AG04450 (cell line): ENCODE data around the gene NHERF2. TPM values are rescaled to one million over a fixed set of nuclear protein-coding genes. Genes with fewer than 3 reads are reported as not detected.

Source experiments
- CTCF ChIA-PET: fragments of 300-600, 350-600 bp; formaldehyde crosslinking; extraction: SDS; loops from one replicate; lab custom pipeline; 2022; ENCODE audit warnings: antibody characterized with exemption, inconsistent platforms; lab: Charles Lee
- POLR2A ChIA-PET: fragments of 350-600 bp; formaldehyde crosslinking; extraction: SDS; loops from one replicate; lab custom pipeline; 2021; ENCODE audit warnings: antibody characterized with exemption, inconsistent platforms; lab: Yijun Ruan, JAX
- DNase-seq: peaks from one replicate; pipeline ENCODE4 v3.0.0-alpha.2; 2011; ENCODE audit warnings: low read depth, low spot score
- H3K27ac ChIP-seq: one replicate; pipeline ENCODE4 v1.5.1; 2012; ENCODE audit warnings: low read depth, low read length, control low read depth
- H3K27me3 ChIP-seq: one replicate; pipeline ENCODE4 v1.6.0; 2012; ENCODE audit warnings: low read length; ENCODE audit not compliant: control insufficient read depth, insufficient read depth
- H3K4me3 ChIP-seq: 2 replicates; pipeline ENCODE4 v1.5.1; 2011; ENCODE audit warnings: mild to moderate bottlenecking, low read depth, low read length, control low read depth
- H3K9me3 ChIP-seq: 2 replicates; pipeline ENCODE4 v1.5.1; 2012; ENCODE audit warnings: low read length; ENCODE audit not compliant: control insufficient read depth, insufficient read depth
- polyA plus RNA-seq: library from polyadenylated mRNA; depleted of rRNA; stranded (reverse); fragments of >200 nt; gene quantifications from 2 replicates; pipeline ENCODE4 v1.2.3, GENCODE V29; 2011
- TF ChIP-seq, protein P1 (sequence below): IDR thresholded peaks from 2 replicates; pipeline ENCODE4 v1.5.1; 2011; ENCODE audit warnings: low read depth, low read length, control low read depth, inconsistent platforms

NHERF2 gene
- polyA plus RNA-seq, 1 experiment, result 16.7 TPM

DNA sequence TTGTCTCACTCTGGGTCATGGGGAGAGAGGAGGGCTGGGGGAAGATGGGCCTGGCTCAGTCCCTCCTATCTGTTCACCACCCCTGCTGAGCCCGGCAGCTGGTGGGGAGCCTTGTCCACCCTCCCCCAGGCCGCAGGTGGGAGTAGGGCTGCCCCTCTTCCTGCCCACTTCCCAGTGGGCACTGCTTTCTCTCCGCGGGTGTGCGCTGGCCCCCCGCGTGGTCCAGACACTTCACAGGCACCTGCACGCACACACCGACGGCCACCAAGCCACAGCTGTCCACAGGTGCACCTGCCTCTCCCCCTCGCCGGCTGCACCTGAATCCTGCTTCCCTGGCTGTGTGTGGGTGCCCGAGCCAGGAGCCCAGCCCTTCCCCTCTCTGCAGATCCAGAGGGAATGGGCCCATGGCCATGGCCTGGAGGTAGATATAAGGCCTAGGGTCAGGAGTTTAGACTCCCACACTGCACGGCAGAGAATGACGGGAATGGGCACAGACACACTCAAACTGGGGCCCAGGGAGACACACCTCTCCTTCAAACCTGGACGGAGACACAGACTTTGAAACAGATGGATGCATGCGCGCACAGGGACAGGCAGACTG lies 2.0 kb downstream of the NHERF2 start:
- no peaks in the 10 kb centered on the region for H3K27me3 ChIP-seq
- no peak overlapping the region for H3K4me3 ChIP-seq
- no peak overlapping the region for H3K27ac ChIP-seq
- ChIA-PET CTCF (interaction anchor here (1.8 kb wide), 1 partner anchor 112 kb away, joined by 8 read pairs; no protein-coding TSS in a partner anchor), POLR2A (interaction anchor here (1.7 kb wide), 1 partner anchor 126 kb away, joined by 11 read pairs; the partner anchor contains the start of gene TRAF7)
- no peak for DNase-seq
- TF ChIP-seq, protein P1, sequence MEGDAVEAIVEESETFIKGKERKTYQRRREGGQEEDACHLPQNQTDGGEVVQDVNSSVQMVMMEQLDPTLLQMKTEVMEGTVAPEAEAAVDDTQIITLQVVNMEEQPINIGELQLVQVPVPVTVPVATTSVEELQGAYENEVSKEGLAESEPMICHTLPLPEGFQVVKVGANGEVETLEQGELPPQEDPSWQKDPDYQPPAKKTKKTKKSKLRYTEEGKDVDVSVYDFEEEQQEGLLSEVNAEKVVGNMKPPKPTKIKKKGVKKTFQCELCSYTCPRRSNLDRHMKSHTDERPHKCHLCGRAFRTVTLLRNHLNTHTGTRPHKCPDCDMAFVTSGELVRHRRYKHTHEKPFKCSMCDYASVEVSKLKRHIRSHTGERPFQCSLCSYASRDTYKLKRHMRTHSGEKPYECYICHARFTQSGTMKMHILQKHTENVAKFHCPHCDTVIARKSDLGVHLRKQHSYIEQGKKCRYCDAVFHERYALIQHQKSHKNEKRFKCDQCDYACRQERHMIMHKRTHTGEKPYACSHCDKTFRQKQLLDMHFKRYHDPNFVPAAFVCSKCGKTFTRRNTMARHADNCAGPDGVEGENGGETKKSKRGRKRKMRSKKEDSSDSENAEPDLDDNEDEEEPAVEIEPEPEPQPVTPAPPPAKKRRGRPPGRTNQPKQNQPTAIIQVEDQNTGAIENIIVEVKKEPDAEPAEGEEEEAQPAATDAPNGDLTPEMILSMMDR, result no peak
- H3K9me3 ChIP-seq, result no peaks in the 10 kb centered on the region; the same call in 1 of the 2 replicates

DNA sequence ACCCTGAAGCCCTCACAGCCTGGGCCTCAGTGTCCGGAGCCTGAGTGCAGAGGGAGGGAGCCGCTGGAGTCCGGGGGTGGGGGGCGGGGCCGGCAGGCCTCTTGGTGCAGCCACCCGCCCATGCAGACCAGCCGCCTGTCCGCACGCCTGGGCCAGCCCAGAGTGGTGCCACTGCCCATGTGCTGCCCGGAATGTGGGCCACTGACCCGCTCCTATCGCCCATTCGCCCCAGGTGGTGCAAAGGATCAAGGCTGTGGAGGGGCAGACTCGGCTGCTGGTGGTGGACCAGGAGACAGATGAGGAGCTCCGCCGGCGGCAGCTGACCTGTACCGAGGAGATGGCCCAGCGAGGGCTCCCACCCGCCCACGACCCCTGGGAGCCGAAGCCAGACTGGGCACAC lies 2.6 kb downstream of the NHERF2 start:
- CTCF ChIA-PET, result no interaction called here
- DNase-seq, result no peak

DNA sequence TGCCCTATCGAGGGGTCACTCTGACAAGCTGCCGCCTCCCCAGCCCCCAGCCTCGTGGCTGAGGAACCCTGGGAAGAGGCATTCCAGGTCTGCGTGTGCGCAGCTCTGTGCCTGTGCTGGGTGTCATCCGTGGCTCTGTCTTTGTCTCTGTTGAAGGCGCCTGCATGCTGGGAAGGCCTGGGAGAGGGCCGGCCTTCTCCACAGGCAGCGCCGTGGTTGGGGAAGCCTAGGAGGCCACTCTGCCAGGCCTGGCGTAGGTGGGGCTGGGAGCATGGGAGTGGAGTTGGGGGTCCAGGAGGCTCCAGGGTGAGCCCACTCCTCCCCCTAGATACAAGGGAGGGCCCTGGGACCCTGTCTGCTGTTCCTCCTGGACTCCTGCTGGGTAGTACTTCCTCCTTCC lies 3.3 kb downstream of the NHERF2 start:
- no peak overlapping the region for H3K4me3 ChIP-seq
- ChIA-PET CTCF (no interaction called here), POLR2A (no interaction called here)
- TF ChIP-seq, protein P1, result no peak
- H3K9me3 ChIP-seq, result no peaks in the 10 kb centered on the region; the same call in 1 of the 2 replicates
- DNase-seq, result no peak
- no peak overlapping the region for H3K27ac ChIP-seq
- no peaks in the 10 kb centered on the region for H3K27me3 ChIP-seq

More for the DNA sequence above, 2.6 kb downstream of the NHERF2 start:
- POLR2A ChIA-PET, result no interaction called here
- H3K27ac ChIP-seq, result no peak overlapping the region
- H3K27me3 ChIP-seq, result no peaks in the 10 kb centered on the region
- no peak overlapping the region for H3K4me3 ChIP-seq
- TF ChIP-seq, protein P1, result no peak
- H3K9me3 ChIP-seq, result no peaks in the 10 kb centered on the region; the same call in 1 of the 2 replicates

DNA sequence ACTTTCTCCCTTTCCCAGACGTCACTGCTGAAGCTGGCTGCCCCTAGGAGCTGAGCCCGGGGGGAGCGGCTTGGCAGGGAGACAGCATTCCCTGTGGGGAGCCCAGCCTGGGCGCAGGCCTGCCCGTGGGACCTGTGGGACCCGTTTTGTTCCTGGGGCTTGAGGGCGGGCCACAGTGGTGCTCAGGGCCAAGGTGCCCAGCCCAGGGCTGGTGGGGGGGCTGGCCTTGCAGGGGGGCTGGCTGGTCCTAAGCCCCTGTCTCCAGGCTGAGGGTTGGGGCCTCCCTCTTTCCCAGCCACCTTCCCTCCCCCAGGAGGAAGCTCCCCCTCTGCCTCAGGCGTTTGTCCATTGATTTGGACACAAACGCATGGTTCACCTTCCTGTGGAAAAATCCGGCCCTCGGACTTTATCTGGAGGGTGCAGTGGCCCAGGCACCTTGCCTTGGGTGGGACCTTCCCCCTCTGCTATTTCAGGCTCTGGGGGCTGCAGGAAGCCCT lies 4.4 kb downstream of the NHERF2 start:
- Histone ChIP-seq H3K27ac (no peak overlapping the region), H3K4me3 (no peak overlapping the region), H3K9me3 (no peaks in the 10 kb centered on the region; the same call in 1 of the 2 replicates), H3K27me3 (no peaks in the 10 kb centered on the region)
- TF ChIP-seq, protein P1, result no peak
- DNase-seq, result no peak
- ChIA-PET POLR2A (no interaction called here), CTCF (no interaction called here)
